Nephron (organoid): ENCODE measurements around the gene KIZ.

Source experiments
- H3K27ac Mint-ChIP-seq, 3 experiments: 2 replicates each; pipeline ENCODE4 v1.8.0; 2020; ENCODE audit warnings: mixed read lengths in 3 of 3, mild to moderate bottlenecking in 2 of 3, moderate library complexity in 1 of 3
- H3K27me3 Mint-ChIP-seq: 2 replicates; pipeline ENCODE4 v1.8.0; 2021; ENCODE audit warnings: low read depth, mild to moderate bottlenecking, moderate library complexity, mixed read lengths
- H3K36me3 Mint-ChIP-seq: 2 replicates; pipeline ENCODE4 v1.8.0; 2020; ENCODE audit warnings: low read depth, mixed read lengths
- H3K4me1 Mint-ChIP-seq: 2 replicates; pipeline ENCODE4 v1.8.0; 2020; ENCODE audit warnings: mixed read lengths
- H3K4me3 Mint-ChIP-seq, 3 experiments: 2 replicates each; pipeline ENCODE4 v1.8.0; 2020; ENCODE audit warnings: mild to moderate bottlenecking in 3 of 3, mixed read lengths in 3 of 3, moderate library complexity in 2 of 3
- H3K9me3 Mint-ChIP-seq: 2 replicates; pipeline ENCODE4 v1.8.0; 2020; ENCODE audit warnings: mixed read lengths
- CTCF ChIP-seq, 3 experiments: fragments of 200-600 bp; sonication (generic); IDR thresholded peaks; one replicate each; pipeline ENCODE4 v1.5.0; 2021; ENCODE audit warnings: antibody characterized with exemption in 3 of 3; ENCODE audit not compliant: unreplicated experiment in 3 of 3

Gene KIZ, protein sequence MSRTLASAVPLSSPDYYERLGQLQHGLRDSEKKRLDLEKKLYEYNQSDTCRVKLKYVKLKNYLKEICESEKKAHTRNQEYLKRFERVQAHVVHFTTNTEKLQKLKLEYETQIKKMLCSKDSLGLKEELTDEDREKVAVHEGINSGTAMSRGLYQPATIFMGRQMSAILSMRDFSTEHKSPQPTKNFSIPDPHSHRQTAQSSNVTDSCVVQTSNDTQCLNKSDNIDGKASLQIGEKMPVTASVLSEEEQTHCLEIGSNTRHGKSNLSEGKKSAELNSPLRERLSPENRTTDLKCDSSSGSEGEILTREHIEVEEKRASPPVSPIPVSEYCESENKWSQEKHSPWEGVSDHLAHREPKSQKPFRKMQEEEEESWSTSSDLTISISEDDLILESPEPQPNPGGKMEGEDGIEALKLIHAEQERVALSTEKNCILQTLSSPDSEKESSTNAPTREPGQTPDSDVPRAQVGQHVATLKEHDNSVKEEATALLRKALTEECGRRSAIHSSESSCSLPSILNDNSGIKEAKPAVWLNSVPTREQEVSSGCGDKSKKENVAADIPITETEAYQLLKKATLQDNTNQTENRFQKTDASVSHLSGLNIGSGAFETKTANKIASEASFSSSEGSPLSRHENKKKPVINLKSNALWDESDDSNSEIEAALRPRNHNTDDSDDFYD

GRCh38 chr20:21125849-21126580 is at the start of gene KIZ:
TSS of gene KIZ (plus strand) at chr20:21126082. CDS start at chr20:21126116, 34 bp downstream.
- Mint-ChIP-seq H3K4me3 (peak within 1 kb of the TSS; percentile 89 to 96 (median 94)), H3K27ac (peak within 1 kb of the TSS; percentile 67 to 88 (median 80)), H3K27me3 (peaks cover 4% of the 10 kb centered on the region), H3K36me3 (no peaks in the 10 kb centered on the region), H3K9me3 (no peaks in the 10 kb centered on the region), H3K4me1 (peaks cover 17% of the 10 kb centered on the region)
- TF ChIP-seq CTCF (IDR thresholded peaks at IDR 0.05; ENCODE audit: unreplicated experiment in 3 of 3) = peak; percentile 26 to 47 (median 34)

DNA sequence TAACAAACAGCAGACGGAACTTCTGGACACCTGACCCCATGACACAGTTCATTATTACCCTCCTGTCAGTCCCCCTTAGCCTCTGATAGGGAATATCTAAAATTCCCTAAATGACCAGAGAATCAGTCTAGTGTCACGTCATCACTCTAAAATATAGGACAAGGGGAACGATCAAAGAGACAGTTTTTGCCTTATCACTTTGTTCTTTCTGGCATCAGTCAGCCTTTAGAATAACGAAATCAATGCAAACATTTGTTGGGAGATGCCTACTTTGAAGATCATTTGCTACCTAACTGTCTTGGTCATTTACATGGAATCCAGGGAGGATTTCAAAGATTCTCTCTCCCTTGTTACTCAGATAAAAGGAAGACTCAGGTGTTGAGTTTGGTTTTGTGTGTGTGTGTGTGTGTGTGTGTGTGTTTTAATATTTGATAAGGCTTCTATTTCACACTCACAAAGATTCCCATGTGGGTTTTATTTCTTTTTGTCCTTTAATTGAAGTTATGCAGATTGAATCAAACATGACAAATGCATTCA is 48.0 kb upstream of the KIZ start:
- Mint-ChIP-seq H3K36me3 (no peaks in the 10 kb centered on the region), H3K9me3 (no peaks in the 10 kb centered on the region), H3K27ac (no peak overlapping the region), H3K4me1 (no peaks in the 10 kb centered on the region), H3K27me3 (peaks cover 5% of the 10 kb centered on the region), H3K4me3 (no peak overlapping the region)
- TF ChIP-seq CTCF (IDR thresholded peaks at IDR 0.05; ENCODE audit: unreplicated experiment in 3 of 3) = no peak

DNA sequence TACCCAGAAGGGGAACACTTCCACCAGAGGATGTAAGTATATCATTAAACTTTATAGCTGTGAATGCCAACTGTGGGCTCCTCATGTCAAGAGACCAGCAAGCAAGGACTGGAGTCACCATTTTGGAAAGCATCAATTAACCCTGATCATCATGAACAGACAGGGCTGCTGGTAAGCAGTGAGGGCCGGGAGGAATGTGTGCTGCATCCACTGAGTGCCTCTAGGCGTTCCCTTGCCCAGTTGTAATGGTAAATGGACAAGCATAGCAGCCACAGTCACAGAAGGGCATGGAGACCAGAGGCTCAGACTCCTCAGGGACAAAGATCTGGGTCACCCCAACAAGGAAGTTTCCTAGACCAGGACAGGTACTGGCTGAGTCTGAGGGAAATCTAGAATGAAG is 43.3 kb upstream of the KIZ start:
- Mint-ChIP-seq H3K36me3 (no peaks in the 10 kb centered on the region), H3K27ac (no peak overlapping the region), H3K27me3 (peaks cover 5% of the 10 kb centered on the region), H3K9me3 (no peaks in the 10 kb centered on the region), H3K4me3 (no peak overlapping the region), H3K4me1 (no peaks in the 10 kb centered on the region)
- no peak for TF ChIP-seq CTCF (IDR thresholded peaks at IDR 0.05; ENCODE audit: unreplicated experiment in 3 of 3)

DNA sequence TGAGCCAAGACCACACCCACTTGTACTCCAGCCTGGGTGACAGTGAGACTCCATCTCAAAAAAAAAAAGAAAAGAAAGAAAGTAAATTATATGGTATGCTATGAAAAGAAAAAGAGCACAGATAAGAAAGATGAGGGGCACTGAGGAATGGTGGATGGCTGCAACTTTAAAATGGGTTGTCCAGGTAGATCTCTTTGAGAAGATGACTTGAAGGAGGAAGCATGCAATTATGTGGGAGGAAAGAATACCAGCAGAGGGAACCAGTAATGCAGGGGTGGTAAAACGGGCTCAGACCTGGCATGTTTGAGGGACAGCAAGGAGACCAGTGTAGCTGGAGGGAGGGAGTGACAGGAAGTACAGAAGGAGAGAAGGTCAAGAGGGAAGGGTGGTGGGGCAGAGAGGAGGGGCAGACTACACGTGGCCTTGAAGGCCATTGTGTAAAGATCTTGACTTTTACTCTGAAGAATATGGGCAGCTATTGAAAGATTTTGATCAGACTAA is 42.0 kb upstream of the KIZ start:
- H3K4me1 Mint-ChIP-seq = no peaks in the 10 kb centered on the region
- no peaks in the 10 kb centered on the region for H3K9me3 Mint-ChIP-seq
- no peak overlapping the region for H3K27ac Mint-ChIP-seq
- TF ChIP-seq CTCF (IDR thresholded peaks at IDR 0.05; ENCODE audit: unreplicated experiment in 3 of 3) = no peak
- no peak overlapping the region for H3K4me3 Mint-ChIP-seq
- peaks cover 5% of the 10 kb centered on the region for H3K27me3 Mint-ChIP-seq
- H3K36me3 Mint-ChIP-seq = no peaks in the 10 kb centered on the region

- Mint-ChIP-seq H3K27me3 (peaks cover 26% of the 10 kb centered on the region), H3K9me3 (no peaks in the 10 kb centered on the region), H3K27ac (no peak overlapping the region), H3K36me3 (no peaks in the 10 kb centered on the region), H3K4me3 (no peak overlapping the region), H3K4me1 (no peaks in the 10 kb centered on the region)
- no peak for TF ChIP-seq CTCF (IDR thresholded peaks at IDR 0.05; ENCODE audit: unreplicated experiment in 3 of 3)
These were observed 37.9 kb upstream of the KIZ start for GRCh38 chr20:21087862-21088540.
